ENCODE data around the gene PIK3C2G.
A peak's percentile ranks its signal among the peaks of the same experiment; 100 is the strongest.
"Not testable (repeated sequence)": the region's sequence is repeated elsewhere in the genome, so short reads cannot be mapped to it uniquely, and the experiment has no call there.

Gene PIK3C2G

DNA sequence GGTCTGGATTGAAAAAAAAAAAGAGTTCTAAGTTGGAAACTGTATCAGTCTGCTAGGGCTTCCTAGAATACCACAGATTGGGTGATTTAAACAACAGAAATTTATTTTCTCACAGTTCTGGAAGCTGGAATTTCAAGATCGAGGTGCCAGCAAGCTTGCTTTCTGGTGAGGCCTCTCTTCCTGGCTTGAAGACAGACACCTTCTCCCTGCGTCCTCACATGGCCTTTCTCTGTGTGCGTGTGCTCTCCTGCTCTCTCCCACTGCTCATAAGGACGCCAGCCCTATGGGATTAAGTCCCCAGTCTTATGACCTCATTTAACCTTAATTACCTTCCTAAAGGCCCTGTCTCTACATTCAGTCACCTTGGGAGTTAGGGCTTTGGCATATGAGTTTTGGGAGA is 215.5 kb downstream of the PIK3C2G start:
- DNase-seq, result no peak

DNA sequence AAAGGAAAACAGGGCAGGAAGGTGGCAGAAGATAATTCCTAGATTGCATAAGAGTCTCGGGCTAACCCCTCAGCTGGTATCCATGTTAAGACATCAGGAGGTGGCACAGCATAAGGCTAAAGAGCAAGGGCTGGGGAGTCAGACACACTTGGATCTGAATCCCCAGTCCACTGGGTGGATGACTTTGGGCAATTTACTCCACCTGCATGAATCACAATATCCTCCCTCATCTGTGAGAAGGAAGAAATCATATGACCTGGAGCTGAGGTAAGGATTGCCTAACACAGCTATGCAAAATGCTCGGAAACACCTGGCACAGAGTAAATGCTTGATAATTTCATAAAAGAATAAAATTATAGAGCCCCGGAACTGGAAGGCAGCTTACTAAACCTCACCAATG is 217.9 kb downstream of the PIK3C2G start:
- DNase-seq, result no peak

DNA sequence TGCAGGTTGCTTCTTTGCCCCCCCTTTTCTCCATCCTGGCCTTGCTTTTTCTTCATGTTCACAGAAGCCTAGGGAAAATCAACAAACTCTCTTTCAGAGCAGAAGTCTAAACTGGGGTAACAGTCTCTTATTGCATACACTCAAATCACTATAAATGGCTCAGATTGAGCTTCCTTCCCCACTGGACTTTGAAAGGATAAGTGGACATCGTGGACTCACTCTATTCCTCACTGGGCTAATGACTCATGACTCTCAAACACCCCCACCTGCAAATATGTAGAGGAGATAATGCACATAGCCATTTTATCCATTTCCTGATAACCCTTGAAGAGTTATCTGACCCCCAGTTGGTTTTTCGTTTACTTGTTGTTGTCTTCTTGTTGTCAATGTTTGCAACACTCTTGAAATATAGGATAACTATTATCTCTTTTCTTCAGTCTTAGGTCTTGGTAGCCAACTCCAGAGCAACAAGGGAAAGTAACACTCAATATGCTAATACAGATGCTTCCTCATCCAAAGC is 221.3 kb downstream of the PIK3C2G start:
- DNase-seq, result no peak

DNA sequence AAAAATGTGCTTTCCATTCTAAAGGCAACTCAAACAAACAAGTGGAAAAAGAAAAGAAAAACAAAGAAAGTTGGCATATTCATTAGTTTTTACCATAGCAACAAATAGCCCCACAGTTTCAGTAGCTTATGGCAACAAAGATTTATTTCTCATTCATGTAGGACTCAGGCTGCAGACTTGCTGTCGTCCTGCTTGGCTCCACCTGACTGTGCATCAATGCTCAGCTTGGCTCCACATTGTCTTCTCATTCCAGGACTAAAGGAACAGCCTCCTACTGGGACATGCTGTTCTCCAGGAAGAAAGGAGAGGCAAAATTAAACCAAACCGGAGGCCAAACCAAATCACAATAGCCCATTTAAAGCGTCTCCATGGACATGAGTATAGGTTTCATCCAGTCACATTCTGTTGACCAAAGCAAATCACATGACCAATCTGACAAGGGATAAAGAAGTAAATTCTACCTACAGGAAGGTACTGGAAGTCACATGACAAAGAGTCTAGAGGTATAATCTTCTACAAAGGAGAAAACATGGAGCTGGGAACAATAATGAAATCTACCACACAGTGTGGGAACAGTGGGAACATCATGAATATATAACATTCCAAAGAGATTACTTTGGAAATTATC is 222.5 kb downstream of the PIK3C2G start:
- DNase-seq, result no peak

DNA sequence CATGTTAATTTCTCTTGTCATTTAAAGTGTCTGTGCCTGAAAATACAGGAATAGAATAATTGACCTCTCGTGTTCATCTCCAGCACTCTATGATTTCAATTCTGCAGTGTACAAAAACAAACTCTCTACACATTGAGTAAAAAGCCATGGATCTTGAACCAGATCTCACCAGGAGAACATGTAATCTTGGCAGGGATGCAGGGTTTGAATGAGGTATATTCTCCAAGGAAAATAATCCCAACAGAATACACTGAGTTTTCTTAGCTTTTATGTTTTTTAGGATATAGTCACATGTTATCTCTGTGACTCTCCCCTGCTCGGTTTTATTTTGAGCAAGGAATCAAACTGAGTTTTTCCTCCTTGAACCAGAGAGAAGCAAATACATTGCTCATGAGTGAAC is 224.7 kb downstream of the PIK3C2G start:
- DNase-seq, result no peak

DNA sequence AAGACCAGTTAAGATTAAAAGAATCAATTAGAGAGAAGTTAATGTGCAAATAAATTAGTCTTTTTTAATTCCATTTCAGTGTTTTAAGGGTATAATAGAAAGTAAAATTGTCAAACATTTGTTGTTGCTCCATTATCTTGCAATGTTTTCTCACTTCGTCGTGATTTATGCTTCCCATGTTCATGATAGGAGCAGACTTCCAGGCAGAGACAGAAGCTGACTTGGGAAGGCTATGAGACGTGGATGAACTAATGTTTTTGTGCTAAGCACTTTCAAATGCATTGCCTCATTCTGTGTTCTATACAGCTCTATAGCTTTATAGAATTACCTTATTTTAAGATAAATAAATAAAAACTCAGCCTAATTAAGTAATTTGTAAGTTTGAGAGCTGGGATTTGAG is 226.2 kb downstream of the PIK3C2G start:
- no peak for DNase-seq

DNA sequence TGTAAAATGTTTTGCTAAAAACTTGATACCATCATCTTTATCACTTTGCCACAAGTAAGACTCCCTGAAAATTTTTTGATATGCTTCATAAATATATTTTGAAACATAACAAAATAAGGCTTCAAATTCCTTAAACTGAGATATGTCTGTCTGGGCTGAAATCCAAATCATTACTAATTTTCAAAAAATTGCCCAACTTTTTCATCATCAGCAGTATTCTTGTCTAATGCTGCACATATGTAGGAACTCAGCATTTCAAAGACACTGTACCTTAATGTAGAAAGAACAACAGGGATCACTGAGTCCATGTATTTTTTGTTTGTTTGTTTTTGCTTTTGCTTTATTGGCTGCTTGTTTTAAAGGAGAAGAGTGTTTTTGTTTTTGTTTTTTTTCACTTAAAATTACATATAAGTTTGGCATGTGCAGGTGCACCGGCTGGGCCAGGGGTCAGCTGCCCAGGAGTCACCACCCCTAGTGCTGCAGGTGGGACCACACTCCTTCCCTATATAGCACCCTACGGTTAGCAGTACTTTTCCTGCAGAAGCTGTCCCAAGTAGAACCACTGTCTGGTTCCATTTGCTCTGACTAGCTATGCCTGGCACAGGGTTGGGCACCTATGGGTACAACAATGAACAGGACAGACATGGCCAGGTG is 231.2 kb downstream of the PIK3C2G start:
- DNase-seq, result no peak

DNA sequence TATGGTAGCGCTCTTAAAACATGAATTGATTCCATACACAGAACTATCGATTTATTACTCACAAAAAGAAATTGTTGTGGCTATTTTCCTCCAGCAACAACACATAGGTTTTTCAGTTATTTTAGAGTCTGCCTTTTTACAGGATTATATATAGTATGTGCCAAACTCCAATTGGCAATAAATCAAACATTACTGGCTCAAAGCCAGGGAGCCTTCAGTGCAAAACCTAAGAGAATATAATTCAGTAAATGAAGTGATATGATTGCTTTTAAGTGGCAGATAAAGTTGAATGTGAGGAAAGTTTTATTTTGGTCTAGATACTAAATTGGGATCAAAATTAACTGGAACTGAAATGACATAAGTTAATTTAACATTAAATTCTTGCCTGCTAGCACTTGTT is 234.8 kb downstream of the PIK3C2G start:
- peak; percentile 28 for DNase-seq

DNA sequence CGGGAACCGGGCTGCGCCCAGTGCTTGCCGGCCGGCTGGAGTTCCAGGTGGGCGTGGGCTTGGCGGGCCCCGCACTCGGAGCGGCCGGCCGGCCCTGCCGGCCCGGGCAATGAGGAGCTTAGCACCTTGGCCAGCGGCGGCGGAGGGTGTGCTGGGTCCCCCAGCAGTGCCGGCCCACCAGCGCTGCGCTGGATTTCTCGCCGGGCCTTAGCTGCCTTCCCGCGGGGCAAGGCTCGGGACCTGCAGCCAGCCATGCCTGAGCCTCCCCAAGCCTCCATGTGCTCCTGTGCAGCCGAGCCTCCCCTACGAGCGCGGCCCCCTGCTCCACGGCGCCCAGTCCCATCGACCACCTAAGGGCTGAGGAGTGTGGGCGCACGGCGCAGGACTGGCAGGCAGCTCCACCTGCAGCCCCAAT is 238.8 kb downstream of the PIK3C2G start:
- DNase-seq, result not testable (repeated sequence)

DNA sequence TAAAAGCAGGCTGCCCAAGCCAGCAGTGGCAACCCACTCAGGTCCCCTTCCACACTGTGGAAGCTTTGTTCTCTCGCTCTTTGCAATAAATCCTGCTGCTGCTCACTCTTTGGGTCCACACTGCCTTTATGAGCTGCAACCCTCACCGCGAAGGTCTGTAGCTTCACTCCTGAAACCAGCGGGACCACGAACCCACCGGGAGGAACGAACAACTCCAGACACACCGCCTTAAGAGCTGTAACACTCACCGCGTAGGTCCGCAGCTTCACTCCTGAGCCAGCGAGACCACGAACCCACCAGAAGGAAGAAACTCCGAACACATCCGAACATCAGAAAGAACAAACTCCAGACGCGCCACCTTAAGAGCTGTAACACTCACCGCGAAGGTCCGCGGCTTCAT is 239.4 kb downstream of the PIK3C2G start:
- DNase-seq, result not testable (repeated sequence)

DNA sequence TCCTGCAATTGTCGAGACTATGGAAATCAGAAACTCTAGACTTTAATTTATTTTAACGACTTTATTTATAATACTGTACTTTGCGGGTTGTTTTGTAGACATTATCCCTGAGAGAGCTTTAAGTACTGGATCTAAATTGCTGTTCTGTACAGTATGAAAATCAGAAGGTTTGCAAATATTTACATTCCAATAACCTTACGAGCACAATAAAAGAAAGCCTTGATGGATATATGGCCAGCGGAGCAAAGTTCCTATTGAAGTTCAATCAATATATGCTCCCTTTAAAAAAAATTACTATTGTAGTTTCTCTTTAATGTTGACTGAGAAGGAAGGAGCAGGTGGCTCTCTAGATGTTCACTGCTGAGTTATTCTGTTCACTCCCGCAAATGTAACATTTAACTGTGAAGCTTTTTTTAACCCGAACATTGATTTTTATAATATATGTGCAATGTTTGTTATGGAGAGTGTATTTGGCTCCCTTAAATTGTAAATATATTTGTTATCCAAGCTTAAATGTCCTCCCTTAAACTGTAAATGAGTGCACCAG is 241.2 kb downstream of the PIK3C2G start:
- peak; percentile 97 for DNase-seq

DNA sequence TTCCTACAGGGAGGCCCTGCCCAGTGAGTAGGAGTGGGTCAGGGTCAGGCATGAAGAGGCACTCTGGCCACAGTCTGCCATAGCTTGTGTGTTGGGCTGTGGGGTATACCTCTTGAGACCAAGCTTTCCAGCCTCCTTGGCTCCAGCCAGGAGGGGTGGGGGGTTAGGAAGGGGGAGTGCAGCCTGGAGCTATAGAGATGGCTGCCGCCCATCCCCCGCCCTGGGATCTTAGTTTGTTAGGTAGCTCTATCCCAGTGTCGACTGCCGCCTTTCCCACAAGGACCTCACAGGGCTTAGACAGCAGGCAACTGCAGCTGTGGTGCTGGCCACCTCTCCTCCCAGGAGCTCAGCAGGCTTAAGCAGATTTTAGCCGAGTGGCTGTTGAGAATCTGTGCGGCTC is 260.1 kb downstream of the PIK3C2G start:
- DNase-seq, result no peak

DNA sequence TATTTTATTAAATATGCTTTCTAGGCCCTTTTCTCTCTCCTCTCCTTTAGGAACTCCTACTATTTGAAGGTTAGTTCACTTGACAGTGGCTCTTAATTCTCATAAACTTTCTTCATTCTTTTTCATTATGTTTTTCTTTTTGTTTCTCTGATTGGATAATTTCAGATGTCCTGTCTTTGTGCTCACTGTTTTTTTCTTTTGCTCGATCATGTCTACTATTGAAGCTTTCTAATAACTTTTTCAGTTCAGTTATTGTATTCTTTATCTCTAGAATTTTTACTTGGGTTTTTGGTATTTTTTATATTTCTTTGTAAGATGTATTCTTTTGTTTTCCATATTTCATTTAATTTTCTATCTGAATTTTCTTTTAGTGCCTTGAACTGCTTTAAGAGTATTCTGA is 261.5 kb downstream of the PIK3C2G start:
- DNase-seq, result no peak

DNA sequence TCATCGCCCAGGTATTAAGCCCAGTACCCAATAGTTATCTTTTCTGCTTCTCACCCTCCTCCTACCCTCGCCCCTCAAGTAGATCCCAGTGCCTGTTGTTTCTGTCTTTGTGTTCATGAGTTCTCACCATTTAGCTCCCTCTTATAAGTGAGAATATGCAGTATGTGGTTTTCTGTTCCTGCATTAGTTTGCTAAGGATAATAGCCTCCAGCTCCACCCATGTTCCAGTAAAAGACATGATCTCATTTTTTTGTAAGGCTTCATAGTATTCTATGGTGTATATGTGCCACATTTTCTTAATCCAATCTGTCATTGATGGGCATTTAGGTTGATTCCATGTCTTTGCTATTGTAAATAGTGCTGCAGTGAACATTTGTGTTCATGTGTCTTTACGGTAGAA is 281.2 kb downstream of the PIK3C2G start:
- not testable (repeated sequence) for DNase-seq

DNA sequence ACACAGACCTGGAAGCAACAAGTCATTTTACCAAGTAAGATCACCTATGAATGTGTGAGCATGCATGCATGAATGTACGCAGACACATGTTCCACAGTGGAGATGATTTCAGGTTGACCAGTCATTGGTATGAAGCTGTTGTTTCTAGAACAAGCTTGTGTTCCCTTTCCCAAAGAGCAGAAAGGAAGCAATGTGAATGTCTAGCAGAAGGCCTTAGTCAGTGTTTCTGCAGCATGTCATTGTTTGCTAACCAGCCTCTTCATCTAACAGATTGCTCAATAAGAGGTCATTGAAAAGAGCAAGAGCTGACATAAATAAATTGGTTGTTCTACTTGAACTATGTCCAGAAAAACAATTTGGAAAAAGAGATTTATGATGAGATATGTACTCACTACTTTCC is 285.1 kb downstream of the PIK3C2G start:
- DNase-seq, result peak; percentile 19

DNA sequence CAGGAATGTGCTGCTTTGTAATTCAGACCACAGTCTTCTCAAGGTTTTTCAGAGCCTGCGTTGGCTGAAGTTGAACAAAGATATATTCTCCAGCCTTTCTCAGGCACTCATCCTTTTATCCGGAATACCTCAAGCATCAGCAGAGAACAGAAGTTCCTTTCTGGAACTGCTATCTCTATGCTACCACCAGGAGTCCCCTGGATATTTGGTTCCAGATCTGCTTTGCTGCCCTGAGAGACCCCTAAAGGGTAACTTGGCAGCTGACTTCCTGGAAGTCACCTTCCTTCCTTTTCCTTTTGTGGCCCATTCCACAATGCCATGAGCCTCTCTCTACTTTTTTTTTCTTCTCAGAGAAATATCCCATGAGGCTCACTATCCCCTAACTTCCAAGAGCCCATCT is 288.3 kb downstream of the PIK3C2G start:
- no peak for DNase-seq

DNA sequence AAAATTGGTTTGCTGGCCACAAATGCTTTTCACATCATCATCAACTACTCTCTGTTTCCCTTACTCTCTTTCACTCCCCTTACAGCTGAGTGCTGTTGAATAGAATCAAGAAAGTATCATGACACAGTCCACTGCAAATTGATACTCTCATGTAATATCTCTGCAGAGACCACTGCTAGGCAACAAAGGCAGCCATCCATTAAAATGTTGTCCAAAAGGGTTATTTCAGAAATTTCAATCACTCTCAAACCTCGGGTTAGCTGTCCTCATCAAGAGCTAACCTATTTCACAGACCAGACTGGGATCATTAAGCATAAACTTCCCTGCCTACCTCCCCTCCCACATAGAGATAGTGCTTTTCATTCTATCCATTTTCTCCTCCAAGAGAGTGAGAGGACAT is 289.8 kb downstream of the PIK3C2G start:
- no peak for DNase-seq

DNA sequence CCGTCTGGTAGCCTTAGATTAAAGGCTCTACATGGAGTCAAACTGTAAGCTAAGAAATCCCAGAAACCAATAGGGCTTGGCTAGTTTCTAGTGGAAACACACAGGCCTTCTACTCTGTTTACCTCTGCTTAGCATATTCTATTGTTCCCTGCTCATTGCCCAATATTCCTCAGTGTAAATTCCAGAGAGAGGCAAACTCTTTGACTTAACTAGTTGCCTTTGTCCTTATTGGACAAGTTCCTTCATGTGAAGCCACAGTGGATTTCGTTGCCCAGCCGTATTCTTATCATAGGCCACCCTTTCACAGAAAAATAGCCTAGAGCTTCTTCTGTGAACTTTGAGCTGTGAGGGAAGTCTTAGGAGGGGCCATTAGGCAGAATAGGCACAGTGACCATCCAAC is 290.4 kb downstream of the PIK3C2G start:
- no peak for DNase-seq

DNA sequence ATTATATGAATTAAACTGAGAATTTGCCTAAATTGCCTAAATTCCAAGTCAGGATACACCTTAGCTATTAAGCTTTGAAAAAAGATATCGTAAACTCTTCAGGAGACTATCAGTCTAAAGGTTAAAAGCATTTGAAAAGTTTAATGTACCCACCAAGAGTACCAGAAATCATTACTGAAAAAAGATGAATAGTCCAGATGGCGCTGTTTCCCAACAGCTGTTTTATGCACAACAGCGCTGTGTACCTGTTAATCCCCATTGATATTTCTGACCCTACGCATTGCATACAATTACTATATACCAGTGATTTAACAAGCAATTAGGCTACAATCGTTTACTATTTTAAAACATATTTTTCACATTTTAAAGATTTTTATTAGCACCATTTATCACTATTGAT is 291.5 kb downstream of the PIK3C2G start:
- no peak for DNase-seq

DNA sequence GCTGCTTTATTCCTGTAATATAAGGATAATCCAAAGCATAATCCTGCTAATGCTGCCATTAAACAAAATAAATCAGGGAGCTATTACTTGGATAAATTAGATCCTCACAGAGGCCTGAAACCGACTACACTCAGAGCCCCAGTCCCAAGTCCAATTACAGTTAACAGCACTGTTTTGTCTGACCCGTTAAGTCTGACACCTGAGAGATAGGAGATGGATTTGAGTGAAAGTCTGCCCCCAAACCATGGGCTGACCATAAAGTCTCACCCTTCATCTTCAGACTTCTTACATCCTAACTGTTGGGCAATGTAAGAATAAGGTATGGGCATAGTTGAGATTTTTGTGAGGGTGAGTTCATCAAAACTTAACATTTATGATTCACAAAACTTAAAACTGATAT is 294.8 kb downstream of the PIK3C2G start:
- no peak for DNase-seq

DNA sequence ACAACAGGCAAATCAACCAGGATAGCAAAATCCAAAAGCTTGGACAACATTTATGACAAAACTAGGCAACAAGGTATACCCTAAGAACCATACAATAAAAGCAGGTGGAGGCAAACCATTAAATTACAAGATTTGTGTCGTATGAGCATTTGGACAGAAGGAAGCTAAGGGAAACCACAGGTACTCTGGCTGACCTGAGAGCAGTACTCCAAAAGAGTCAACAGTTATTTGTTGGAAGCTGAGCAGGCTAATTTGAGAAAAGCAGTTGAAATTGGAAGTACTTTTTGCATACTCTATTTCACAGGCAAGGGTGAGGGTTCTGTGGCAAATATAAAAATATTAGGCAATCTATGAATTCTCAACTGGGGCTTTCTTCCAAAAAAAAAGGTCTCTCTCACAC is 297.9 kb downstream of the PIK3C2G start:
- no peak for DNase-seq

DNA sequence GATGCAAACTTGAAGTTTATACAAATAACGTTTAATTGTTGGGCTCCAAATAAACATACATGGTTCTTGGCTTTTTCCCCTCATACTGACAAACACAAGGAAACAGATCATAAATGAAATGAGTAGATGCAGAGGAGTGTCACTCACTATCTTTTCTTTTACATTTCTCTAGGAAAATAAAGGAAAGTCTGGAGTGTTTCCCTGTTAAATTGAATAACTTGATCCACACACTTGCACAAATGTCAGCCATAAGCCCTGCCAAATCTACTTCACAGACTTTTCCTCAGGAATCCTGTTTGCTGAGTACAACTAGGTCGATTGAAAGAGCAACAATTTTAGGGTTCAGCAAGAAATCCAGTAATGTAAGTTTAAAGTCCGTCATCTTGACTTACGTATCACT is 301.2 kb downstream of the PIK3C2G start:
- DNase-seq, result no peak

DNA sequence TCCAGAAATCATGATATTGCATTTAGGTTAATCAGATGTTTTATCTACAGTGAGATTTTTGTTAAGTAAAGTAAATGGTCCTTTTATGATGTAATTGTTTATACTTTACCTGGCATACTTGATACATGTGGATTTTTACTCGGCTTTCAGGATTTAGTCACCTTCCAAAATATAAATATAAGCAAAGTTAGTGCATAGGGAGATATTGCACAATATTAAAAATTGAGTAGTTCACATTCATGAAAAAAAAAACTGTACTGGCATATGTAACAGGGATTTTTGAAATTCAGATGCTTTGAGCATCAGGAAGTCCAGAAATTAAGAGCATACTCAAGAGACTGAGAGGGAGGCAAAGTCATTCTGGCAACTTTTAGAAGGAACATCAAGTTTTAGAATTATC is 303.0 kb downstream of the PIK3C2G start:
- no peak for DNase-seq

DNA sequence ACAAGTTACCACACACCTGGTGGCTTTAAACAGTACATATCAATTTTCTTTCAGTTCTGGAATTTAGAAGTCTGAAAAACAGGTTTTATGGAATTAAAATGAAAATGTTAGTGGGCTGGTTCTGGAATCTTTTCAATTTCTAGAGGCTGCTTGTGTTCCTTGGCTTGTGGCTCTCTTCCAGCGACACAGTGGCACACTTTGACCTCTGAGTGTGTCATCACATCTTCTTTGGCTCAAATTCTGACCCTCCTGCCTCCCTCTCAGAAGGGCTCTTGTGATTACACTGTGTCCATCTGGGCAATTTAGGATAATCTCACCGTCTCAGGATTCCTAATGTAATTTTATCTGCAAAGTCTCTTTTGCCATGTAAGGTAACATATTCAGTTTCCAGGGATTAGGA is 306.5 kb downstream of the PIK3C2G start:
- DNase-seq, result no peak

DNA sequence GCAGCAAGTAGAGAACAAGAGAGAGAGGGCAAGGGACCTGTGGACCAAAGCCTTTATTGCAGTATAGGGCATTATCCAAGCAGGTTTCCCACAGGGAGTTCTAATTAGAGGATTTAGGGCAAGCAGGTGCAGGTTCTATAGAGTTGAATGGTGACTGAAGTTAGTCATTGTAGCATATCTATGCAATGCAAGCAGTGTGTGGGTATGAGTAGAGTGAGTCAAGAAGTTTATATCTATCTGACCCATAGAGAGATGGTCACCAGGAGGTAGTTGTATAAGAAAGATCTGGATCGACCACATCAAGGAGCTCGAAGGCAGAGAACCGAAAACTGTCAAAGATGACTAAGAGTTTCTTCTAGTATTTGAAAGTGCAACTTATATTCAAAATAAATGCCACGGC is 309.2 kb downstream of the PIK3C2G start:
- no peak for DNase-seq
